K562 (cell line): ENCODE data around the gene GRB2. TPM values are rescaled to one million over a fixed set of nuclear protein-coding genes. Genes with fewer than 3 reads are reported as not detected.

Experiments
- C11orf30 ChIP-seq: fragments of 450-650 bp; IDR thresholded peaks from 2 replicates; pipeline ENCODE4 v1.6.1; 2016; ENCODE audit warnings: low read depth, mild to moderate bottlenecking
- DDX20 ChIP-seq: fragments of 450-650 bp; IDR thresholded peaks from 2 replicates; pipeline ENCODE4 v1.6.1; 2016; ENCODE audit warnings: missing genetic modification characterization, low read depth, mild to moderate bottlenecking, missing compliant biosample characterization, moderate library complexity
- FOXO4 ChIP-seq: fragments of 450-650 bp; formaldehyde crosslinking; IDR thresholded peaks from 2 replicates; pipeline ENCODE4 v1.4.0; 2020; ENCODE audit warnings: mild to moderate bottlenecking, moderate library complexity
- HIVEP1 ChIP-seq: fragments of 250-450 bp; sonication (Bioruptor Pico); IDR thresholded peaks from 2 replicates; pipeline ENCODE4 v1.4.0; 2020; ENCODE audit warnings: mild to moderate bottlenecking
- MEIS2 ChIP-seq: fragments of 450-650 bp; IDR thresholded peaks from 2 replicates; pipeline ENCODE4 v1.6.1; 2014; ENCODE audit warnings: mild to moderate bottlenecking; ENCODE audit not compliant: partially characterized antibody
- NCOR1 ChIP-seq: fragments of 450-650 bp; IDR thresholded peaks from 2 replicates; pipeline ENCODE4 v1.6.1; 2016; ENCODE audit warnings: mild to moderate bottlenecking, moderate library complexity
- PHB2 ChIP-seq: fragments of 450-650 bp; IDR thresholded peaks from 2 replicates; pipeline ENCODE4 v1.6.1; 2017; ENCODE audit warnings: low read depth
- RFX7 ChIP-seq: fragments of 250-450 bp; sonication (Bioruptor Pico); IDR thresholded peaks from 2 replicates; pipeline ENCODE4 v1.5.1; 2021; ENCODE audit warnings: mild to moderate bottlenecking
- SAP30 ChIP-seq: fragments of 200-600 bp; sonication (generic); IDR thresholded peaks from 2 replicates; pipeline ENCODE4 v1.6.1; 2012; ENCODE audit warnings: borderline replicate concordance, low read depth, mild to moderate bottlenecking, moderate library complexity, low read length, control low read depth, inconsistent platforms; ENCODE audit not compliant: insufficient read depth, poor library complexity, severe bottlenecking
- TBP ChIP-seq: optimal IDR thresholded peaks from 2 replicates; pipeline ENCODE3; 2011; ENCODE audit warnings: low read depth, low read length, improper control_type of control experiment
- ZBTB34 ChIP-seq: fragments of 250-450 bp; sonication (Bioruptor Pico); IDR thresholded peaks from 2 replicates; pipeline ENCODE4 v1.8.0; 2021; ENCODE audit warnings: mild to moderate bottlenecking, moderate library complexity
- ZFP91 ChIP-seq: sonication (generic); formaldehyde crosslinking; IDR thresholded peaks from 2 replicates; pipeline ENCODE4 v1.8.0; 2022; ENCODE audit warnings: mild to moderate bottlenecking, missing genetic modification reagents
- ZNF134 ChIP-seq: fragments of 250-450 bp; sonication (Bioruptor Pico); conservative IDR thresholded peaks from 2 replicates; pipeline ENCODE4 v1.4.0; 2020
- ZNF280A ChIP-seq: fragments of 450-650 bp; IDR thresholded peaks from 2 replicates; pipeline ENCODE4 v1.6.1; 2018; ENCODE audit warnings: mild to moderate bottlenecking, low read depth; ENCODE audit not compliant: partially characterized antibody
- ZNF707 ChIP-seq: fragments of 250-450 bp; sonication (Bioruptor Pico); conservative IDR thresholded peaks from 2 replicates; pipeline ENCODE4 v1.8.0; 2022; ENCODE audit warnings: inconsistent platforms, mild to moderate bottlenecking, moderate library complexity
- ZNF75A ChIP-seq: fragments of 450-650 bp; formaldehyde crosslinking; IDR thresholded peaks from 2 replicates; pipeline ENCODE4 v1.4.0; 2020; ENCODE audit warnings: mild to moderate bottlenecking
- polyA plus RNA-seq, 8 experiments: library from polyadenylated mRNA; depleted of rRNA in 4 of 8; stranded (reverse) in 5 of 8; unstranded in 3 of 8; fragments of >200 nt; fragmentation: Nextera tagmentation in 2 of 8; fragmentation: Illumina TruSeq in 1 of 8; extraction: Ambion mirVana in 2 of 8; extraction: Trizol in 1 of 8; gene quantifications; 2 replicates each; pipeline versions ENCODE4 v1.2.1 to v1.2.3, GENCODE V29; 2011 to 2014; ENCODE audit warnings: inconsistent platforms in 1 of 8, missing spikeins in 1 of 8
- total RNA-seq, 7 experiments: library from RNA; depleted of rRNA in 6 of 7; stranded (reverse); fragments of >200 nt in 6 of 7; fragmentation: Illumina TruSeq in 2 of 7; extraction: Trizol in 2 of 7; gene quantifications; 2 replicates each; pipeline versions ENCODE4 v1.2.1 to v1.2.3, GENCODE V29; 2011 to 2021; ENCODE audit warnings: low replicate concordance in 1 of 7

The GRB2 gene
- total and polyA plus RNA-seq, 9 of the 15 experiments (the other 6 are each of a cell fraction or from before 2014, with no cell fraction given): 57.2 to 136 (median 84.8) TPM

GRCh38 chr17:75270218-75270965, 135.1 kb downstream of the GRB2 start (continued):
- TF ChIP-seq ZBTB34 (CRISPR knock-in tag): no peak
- TF ChIP-seq DDX20 (tag): no peak
- 0 out of 2 replicates have a peak, but pooled peaks have one; percentile 10 for TF ChIP-seq C11orf30
- no peak for TF ChIP-seq ZNF707 (CRISPR knock-in tag)
- no peak for TF ChIP-seq NCOR1
- no peak for TF ChIP-seq ZNF134 (CRISPR knock-in tag)
- no peak for TF ChIP-seq ZNF280A
- no peak for TF ChIP-seq FOXO4 (CRISPR knock-in tag)
- TF ChIP-seq HIVEP1 (CRISPR knock-in tag): no peak
- TF ChIP-seq PHB2: no peak
- no peak for TF ChIP-seq ZFP91 (CRISPR knock-in tag)
- no peak for TF ChIP-seq MEIS2
- TF ChIP-seq SAP30: peak; percentile 69
- TF ChIP-seq ZNF75A (CRISPR knock-in tag): no peak
- no peak for TF ChIP-seq TBP
- no peak for TF ChIP-seq RFX7 (CRISPR knock-in tag)
